Body of pancreas (tissue), 4 donors: ENCODE data around the gene ASPHD2.

ENCODE experiments used
- CTCF ChIP-seq, 7 experiments: fragments of 450-650 bp in 4 of 7; fragments of 200-600 bp in 3 of 7; sonication (generic) in 3 of 7; IDR thresholded peaks; one replicate each; pipeline ENCODE4 v1.5.1; 2016 to 2019; ENCODE audit warnings: antibody characterized with exemption in 7 of 7
- POLR2A ChIP-seq, 3 donors: fragments of 450-650 bp; IDR thresholded peaks; one replicate each; pipeline ENCODE4 v1.6.1; 2016; ENCODE audit warnings: antibody characterized with exemption in 3 of 3, mild to moderate bottlenecking in 2 of 3

GRCh38 chr22:26452236-26453016 lies 23.4 kb downstream of the ASPHD2 start:
- TF ChIP-seq CTCF (IDR thresholded peaks at IDR 0.05) (no peak), POLR2A (IDR thresholded peaks at IDR 0.05) (no peak)
